ENCODE measurements around the gene MAST3.

Gene MAST3

DNA sequence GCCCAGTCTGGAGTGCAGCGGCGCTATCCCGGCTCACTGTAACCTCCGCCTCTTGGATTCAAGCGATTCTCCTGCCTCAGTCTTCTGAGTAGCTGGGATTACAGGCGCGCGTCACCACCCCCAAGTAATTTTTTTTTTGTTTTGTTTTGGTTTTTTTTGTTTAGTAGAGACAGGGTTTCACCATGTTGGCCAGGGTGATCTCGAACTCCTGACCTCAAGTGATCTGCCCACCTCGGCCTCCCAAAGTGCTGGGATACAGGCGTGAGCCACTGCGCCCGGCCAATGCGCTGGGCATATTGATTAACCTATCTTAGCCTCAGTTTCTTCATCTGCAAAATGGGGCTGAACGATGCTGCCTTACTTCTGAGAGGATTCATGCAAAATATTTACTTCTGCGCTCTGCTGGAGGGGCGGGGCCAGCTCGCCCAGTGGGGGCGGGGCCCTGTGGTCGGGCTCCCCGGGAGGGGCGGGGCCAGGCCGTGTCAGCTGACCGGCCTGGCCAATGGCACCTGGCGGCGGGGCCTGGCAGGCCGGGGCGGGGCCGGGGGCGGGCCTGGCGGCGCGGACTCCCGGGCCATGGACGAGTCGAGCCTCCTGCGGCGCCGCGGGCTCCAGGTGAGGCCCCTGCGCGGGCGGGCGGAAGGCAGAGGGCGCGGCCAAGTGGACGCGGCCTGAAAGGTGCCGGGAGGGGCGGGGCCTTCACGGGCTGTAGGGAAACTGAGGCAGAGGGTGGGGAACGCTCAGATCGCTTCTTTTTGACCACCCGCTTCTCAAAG is at the start of gene MAST3:
MAST3 (plus strand) TSS at position 562 of the 776 bp plus-strand sequence; CDS start at position 577, 15 bp downstream.
- Histone ChIP-seq H3K27ac (peak within 1 kb of the TSS; percentile 19 to 83 (median 75); a peak in 20 of 22 replicates), H3K4me2 (peak within 1 kb of the TSS; percentile 76 to 99 (median 94)), H3K4me1 (peaks cover 37 to 60% (median 51%) of the 10 kb centered on the region in 10 experiments), H3K4me3 (peak within 1 kb of the TSS; percentile 66 to 83 (median 74)), H3K9me3 (replicated peaks in 1 of 11) (no peaks in the 10 kb centered on the region), H3K27me3 (no peaks in the 10 kb centered on the region), H3K9ac (peak within 1 kb of the TSS; percentile 71 to 85 (median 79)), H3K36me3 (peaks cover 0 to 4% (median 0%) of the 10 kb centered on the region in 11 experiments; a peak in 2 of 22 replicates), H4K20me1 (no peaks in the 10 kb centered on the region)
- TF ChIP-seq Cebpa-rat (IDR thresholded peaks at IDR 0.05): no peak

- Histone ChIP-seq H3K4me1 (peaks cover 27 to 52% (median 42%) of the 10 kb centered on the region in 10 experiments), H3K9me3 (replicated peaks in 1 of 11) (no peaks in the 10 kb centered on the region), H3K27me3 (no peaks in the 10 kb centered on the region), H3K4me3 (no peak overlapping the region), H3K9ac (no peak overlapping the region), H3K36me3 (no peaks in the 10 kb centered on the region), H3K27ac (peak overlapping the region in 1 of 11 experiments; percentile 4; a peak in 1 of 22 replicates), H4K20me1 (no peaks in the 10 kb centered on the region), H3K4me2 (no peak overlapping the region)
- no peak for TF ChIP-seq Cebpa-rat (IDR thresholded peaks at IDR 0.05)
These were observed 48.2 kb upstream of the MAST3 start for GRCh38 chr19:18049385-18049784.

GRCh38 chr19:18051887-18052286 is 45.7 kb upstream of the MAST3 start:
- Histone ChIP-seq H3K4me3 (no peak overlapping the region), H4K20me1 (no peaks in the 10 kb centered on the region), H3K4me1 (peaks cover 11 to 28% (median 17%) of the 10 kb centered on the region in 10 experiments), H3K9ac (no peak overlapping the region), H3K27ac (no peak overlapping the region), H3K4me2 (peak overlapping the region in 4 of 11 experiments; percentile 44 to 58 (median 49); a peak in 2 of 22 replicates), H3K9me3 (replicated peaks in 1 of 11) (no peaks in the 10 kb centered on the region), H3K36me3 (no peaks in the 10 kb centered on the region), H3K27me3 (no peaks in the 10 kb centered on the region)
- no peak for TF ChIP-seq Cebpa-rat (IDR thresholded peaks at IDR 0.05)

DNA sequence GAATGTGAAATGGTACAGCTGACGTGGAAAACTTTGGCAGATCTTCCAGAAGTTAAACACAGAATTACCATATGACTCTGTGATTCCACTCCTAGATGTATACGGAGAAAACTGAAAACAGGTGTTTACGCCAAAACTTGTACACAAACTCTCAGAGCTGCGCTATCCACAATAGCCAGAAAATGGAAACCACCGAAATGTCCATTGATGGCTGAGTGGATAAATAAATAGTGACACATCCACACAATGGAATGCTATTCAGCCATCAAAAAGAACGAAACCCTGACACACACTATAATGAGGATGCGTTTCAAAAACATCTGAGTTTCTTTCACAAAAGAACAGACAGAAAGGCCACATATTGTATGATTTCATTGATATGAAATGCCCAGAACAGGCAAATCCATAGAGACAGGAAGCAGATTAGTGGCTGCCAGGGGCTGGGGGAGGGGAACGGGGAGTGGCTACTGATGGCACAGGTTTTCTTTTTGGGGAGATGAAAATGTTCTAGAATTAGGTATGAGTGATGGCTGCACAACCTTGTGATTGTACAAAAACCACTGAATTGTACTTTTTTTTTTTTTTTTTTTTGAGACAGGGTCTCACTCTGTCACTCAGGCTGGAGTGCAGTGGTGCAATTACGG is 43.9 kb upstream of the MAST3 start:
- Histone ChIP-seq H3K4me1 (peaks cover 25 to 38% (median 27%) of the 10 kb centered on the region in 10 experiments), H3K9ac (no peak overlapping the region), H3K27me3 (no peaks in the 10 kb centered on the region), H4K20me1 (no peaks in the 10 kb centered on the region), H3K9me3 (replicated peaks in 1 of 11) (no peaks in the 10 kb centered on the region), H3K4me2 (no peak overlapping the region), H3K27ac (no peak overlapping the region), H3K4me3 (no peak overlapping the region), H3K36me3 (no peaks in the 10 kb centered on the region)
- TF ChIP-seq Cebpa-rat (IDR thresholded peaks at IDR 0.05): no peak

DNA sequence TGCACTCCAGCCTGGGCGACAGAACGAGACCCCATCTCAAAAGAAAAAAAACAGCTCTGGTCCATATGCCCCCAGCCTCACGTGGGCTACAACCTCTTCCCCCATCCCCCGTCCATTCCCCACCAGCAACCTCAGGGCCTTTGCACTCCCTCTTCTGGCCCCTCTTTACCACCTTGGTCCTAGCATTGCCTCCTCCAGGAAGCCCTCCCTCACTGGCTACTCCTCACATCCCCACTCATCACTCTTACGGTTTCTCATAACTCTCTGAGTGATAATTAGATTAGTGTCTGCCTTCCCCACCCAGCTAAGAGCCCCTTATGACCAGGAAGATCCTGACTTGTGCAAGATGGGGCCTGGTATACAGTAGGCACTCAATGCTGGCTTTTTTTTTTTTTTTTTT is 41.6 kb upstream of the MAST3 start:
- no peak overlapping the region for H3K9ac ChIP-seq
- H4K20me1 ChIP-seq: no peaks in the 10 kb centered on the region

GRCh38 chr19:18057557-18057956 is 40.0 kb upstream of the MAST3 start:
- peak overlapping the region in 9 of 11 experiments; percentile 62 to 80 (median 77); a peak in 17 of 22 replicates for H3K9ac ChIP-seq
- no peaks in the 10 kb centered on the region for H4K20me1 ChIP-seq
- TF ChIP-seq Cebpa-rat (IDR thresholded peaks at IDR 0.05): no peak
- H3K4me3 ChIP-seq: no peak overlapping the region
- peak overlapping the region; percentile 20 to 86 (median 80); a peak in 19 of 22 replicates for H3K27ac ChIP-seq
- no peaks in the 10 kb centered on the region for H3K36me3 ChIP-seq
- H3K9me3 ChIP-seq (replicated peaks in 1 of 11): no peaks in the 10 kb centered on the region
- no peaks in the 10 kb centered on the region for H3K27me3 ChIP-seq
- H3K4me2 ChIP-seq: peak overlapping the region; percentile 72 to 91 (median 85)
- peaks cover 15 to 26% (median 18%) of the 10 kb centered on the region in 10 experiments for H3K4me1 ChIP-seq

More for the DNA sequence above, 41.6 kb upstream of the MAST3 start:
- Histone ChIP-seq H3K4me1 (peaks cover 20 to 27% (median 25%) of the 10 kb centered on the region in 10 experiments), H3K4me3 (no peak overlapping the region), H3K36me3 (no peaks in the 10 kb centered on the region), H3K27ac (no peak overlapping the region), H3K9me3 (replicated peaks in 1 of 11) (no peaks in the 10 kb centered on the region), H3K4me2 (no peak overlapping the region), H3K27me3 (no peaks in the 10 kb centered on the region)
- TF ChIP-seq Cebpa-rat (IDR thresholded peaks at IDR 0.05): no peak

- H4K20me1 ChIP-seq: no peaks in the 10 kb centered on the region
- H3K4me1 ChIP-seq: peaks cover 15 to 30% (median 22%) of the 10 kb centered on the region in 10 experiments
- no peaks in the 10 kb centered on the region for H3K36me3 ChIP-seq
- no peaks in the 10 kb centered on the region for H3K27me3 ChIP-seq
- peak overlapping the region; percentile 62 to 80 (median 76) for H3K9ac ChIP-seq
- H3K9me3 ChIP-seq (replicated peaks in 1 of 11): no peaks in the 10 kb centered on the region
- peak overlapping the region; percentile 20 to 86 (median 80); a peak in 21 of 22 replicates for H3K27ac ChIP-seq
- TF ChIP-seq Cebpa-rat (IDR thresholded peaks at IDR 0.05): peak in 3 of 11 experiments; percentile 15 to 80 (median 57); a peak in 2 of 22 replicates
- H3K4me3 ChIP-seq: peak overlapping the region; percentile 28 to 63 (median 48); a peak in 18 of 20 replicates
- peak overlapping the region; percentile 72 to 91 (median 85) for H3K4me2 ChIP-seq
These were observed 39.2 kb upstream of the MAST3 start for GRCh38 chr19:18058208-18059009.

GRCh38 chr19:18059297-18059696 is 38.3 kb upstream of the MAST3 start:
- Histone ChIP-seq H3K4me1 (peaks cover 15 to 30% (median 22%) of the 10 kb centered on the region in 10 experiments), H3K4me2 (0 out of 22 replicates have a peak overlapping the region, but pooled peaks of 1 of the 11 experiments have one; percentile 80), H4K20me1 (no peaks in the 10 kb centered on the region), H3K27me3 (no peaks in the 10 kb centered on the region), H3K4me3 (no peak overlapping the region), H3K9me3 (replicated peaks in 1 of 11) (no peaks in the 10 kb centered on the region), H3K9ac (no peak overlapping the region), H3K36me3 (no peaks in the 10 kb centered on the region), H3K27ac (no peak overlapping the region)
- no peak for TF ChIP-seq Cebpa-rat (IDR thresholded peaks at IDR 0.05)
